Measurements from ENCODE around the gene CIC. TPM values are rescaled to one million over a fixed set of nuclear protein-coding genes. Genes with fewer than 3 reads are reported as not detected.

CIC gene
- total and polyA plus RNA-seq, 9 of the 15 experiments (the other 6 are each of a cell fraction or from before 2014, with no cell fraction given) = 0.07 to 44.7 (median 8.6) TPM

GRCh38 chr19:42313096-42313839 lies 44.2 kb downstream of the CIC start, which contains the start of gene TMEM145 (continued):
- TF ChIP-seq, protein P1, sequence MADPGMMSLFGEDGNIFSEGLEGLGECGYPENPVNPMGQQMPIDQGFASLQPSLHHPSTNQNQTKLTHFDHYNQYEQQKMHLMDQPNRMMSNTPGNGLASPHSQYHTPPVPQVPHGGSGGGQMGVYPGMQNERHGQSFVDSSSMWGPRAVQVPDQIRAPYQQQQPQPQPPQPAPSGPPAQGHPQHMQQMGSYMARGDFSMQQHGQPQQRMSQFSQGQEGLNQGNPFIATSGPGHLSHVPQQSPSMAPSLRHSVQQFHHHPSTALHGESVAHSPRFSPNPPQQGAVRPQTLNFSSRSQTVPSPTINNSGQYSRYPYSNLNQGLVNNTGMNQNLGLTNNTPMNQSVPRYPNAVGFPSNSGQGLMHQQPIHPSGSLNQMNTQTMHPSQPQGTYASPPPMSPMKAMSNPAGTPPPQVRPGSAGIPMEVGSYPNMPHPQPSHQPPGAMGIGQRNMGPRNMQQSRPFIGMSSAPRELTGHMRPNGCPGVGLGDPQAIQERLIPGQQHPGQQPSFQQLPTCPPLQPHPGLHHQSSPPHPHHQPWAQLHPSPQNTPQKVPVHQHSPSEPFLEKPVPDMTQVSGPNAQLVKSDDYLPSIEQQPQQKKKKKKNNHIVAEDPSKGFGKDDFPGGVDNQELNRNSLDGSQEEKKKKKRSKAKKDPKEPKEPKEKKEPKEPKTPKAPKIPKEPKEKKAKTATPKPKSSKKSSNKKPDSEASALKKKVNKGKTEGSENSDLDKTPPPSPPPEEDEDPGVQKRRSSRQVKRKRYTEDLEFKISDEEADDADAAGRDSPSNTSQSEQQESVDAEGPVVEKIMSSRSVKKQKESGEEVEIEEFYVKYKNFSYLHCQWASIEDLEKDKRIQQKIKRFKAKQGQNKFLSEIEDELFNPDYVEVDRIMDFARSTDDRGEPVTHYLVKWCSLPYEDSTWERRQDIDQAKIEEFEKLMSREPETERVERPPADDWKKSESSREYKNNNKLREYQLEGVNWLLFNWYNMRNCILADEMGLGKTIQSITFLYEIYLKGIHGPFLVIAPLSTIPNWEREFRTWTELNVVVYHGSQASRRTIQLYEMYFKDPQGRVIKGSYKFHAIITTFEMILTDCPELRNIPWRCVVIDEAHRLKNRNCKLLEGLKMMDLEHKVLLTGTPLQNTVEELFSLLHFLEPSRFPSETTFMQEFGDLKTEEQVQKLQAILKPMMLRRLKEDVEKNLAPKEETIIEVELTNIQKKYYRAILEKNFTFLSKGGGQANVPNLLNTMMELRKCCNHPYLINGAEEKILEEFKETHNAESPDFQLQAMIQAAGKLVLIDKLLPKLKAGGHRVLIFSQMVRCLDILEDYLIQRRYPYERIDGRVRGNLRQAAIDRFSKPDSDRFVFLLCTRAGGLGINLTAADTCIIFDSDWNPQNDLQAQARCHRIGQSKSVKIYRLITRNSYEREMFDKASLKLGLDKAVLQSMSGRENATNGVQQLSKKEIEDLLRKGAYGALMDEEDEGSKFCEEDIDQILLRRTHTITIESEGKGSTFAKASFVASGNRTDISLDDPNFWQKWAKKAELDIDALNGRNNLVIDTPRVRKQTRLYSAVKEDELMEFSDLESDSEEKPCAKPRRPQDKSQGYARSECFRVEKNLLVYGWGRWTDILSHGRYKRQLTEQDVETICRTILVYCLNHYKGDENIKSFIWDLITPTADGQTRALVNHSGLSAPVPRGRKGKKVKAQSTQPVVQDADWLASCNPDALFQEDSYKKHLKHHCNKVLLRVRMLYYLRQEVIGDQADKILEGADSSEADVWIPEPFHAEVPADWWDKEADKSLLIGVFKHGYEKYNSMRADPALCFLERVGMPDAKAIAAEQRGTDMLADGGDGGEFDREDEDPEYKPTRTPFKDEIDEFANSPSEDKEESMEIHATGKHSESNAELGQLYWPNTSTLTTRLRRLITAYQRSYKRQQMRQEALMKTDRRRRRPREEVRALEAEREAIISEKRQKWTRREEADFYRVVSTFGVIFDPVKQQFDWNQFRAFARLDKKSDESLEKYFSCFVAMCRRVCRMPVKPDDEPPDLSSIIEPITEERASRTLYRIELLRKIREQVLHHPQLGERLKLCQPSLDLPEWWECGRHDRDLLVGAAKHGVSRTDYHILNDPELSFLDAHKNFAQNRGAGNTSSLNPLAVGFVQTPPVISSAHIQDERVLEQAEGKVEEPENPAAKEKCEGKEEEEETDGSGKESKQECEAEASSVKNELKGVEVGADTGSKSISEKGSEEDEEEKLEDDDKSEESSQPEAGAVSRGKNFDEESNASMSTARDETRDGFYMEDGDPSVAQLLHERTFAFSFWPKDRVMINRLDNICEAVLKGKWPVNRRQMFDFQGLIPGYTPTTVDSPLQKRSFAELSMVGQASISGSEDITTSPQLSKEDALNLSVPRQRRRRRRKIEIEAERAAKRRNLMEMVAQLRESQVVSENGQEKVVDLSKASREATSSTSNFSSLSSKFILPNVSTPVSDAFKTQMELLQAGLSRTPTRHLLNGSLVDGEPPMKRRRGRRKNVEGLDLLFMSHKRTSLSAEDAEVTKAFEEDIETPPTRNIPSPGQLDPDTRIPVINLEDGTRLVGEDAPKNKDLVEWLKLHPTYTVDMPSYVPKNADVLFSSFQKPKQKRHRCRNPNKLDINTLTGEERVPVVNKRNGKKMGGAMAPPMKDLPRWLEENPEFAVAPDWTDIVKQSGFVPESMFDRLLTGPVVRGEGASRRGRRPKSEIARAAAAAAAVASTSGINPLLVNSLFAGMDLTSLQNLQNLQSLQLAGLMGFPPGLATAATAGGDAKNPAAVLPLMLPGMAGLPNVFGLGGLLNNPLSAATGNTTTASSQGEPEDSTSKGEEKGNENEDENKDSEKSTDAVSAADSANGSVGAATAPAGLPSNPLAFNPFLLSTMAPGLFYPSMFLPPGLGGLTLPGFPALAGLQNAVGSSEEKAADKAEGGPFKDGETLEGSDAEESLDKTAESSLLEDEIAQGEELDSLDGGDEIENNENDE (IDR thresholded peaks at IDR 0.05; ENCODE audit: low read depth, low read length) = no peak
- TF ChIP-seq ARHGAP35 (IDR thresholded peaks at IDR 0.05; ENCODE audit: partially characterized antibody) (no peak), GATAD2B (IDR thresholded peaks at IDR 0.05; ENCODE audit: borderline replicate concordance) (no peak), KAT7 (CRISPR knock-in tag; IDR thresholded peaks at IDR 0.05; ENCODE audit: borderline replicate concordance) (no peak), POLR2B (IDR thresholded peaks at IDR 0.05; ENCODE audit: low read depth, partially characterized antibody) (no peak), ZNF695 (CRISPR knock-in tag; IDR thresholded peaks at IDR 0.05) (no peak), ZNF184 (CRISPR knock-in tag; IDR thresholded peaks at IDR 0.05) (no peak), BRCA1 (IDR thresholded peaks at IDR 0.05) (no peak), BRCA1 (CRISPR knock-in tag; IDR thresholded peaks at IDR 0.05) (no peak), KLF6 (CRISPR knock-in tag; IDR thresholded peaks at IDR 0.05; ENCODE audit: borderline replicate concordance) (no peak), ZNF174 (CRISPR knock-in tag; IDR thresholded peaks at IDR 0.05) (no peak), TARDBP (IDR thresholded peaks at IDR 0.05) (no peak)
